ENCODE results near the gene CALML3. TPM values are rescaled to one million over a fixed set of nuclear protein-coding genes. Genes with fewer than 3 reads are reported as not detected.

CALML3 gene
- total and polyA plus RNA-seq, 10 of the 15 experiments (the other 5 are each of a cell fraction or from before 2014, with no cell fraction given) = not detected

GRCh38 chr10:5531558-5532306 lies 7.0 kb downstream of the CALML3 start:
- WGBS (ENCODE audit: insufficient coverage, insufficient replicate concordance, low lambda C conversion rate, missing lambda C conversion rate) = 30% methylated on average over 10 of the region's 10 CpGs

More at GRCh38 chr10:5531558-5532306, 7.0 kb downstream of the CALML3 start:
- POLR2A ChIA-PET = no interaction called here
- Histone ChIP-seq H2AFZ (ENCODE audit: control insufficient read depth, low read depth, low read length) (no peak overlapping the region), H3K9me3 (replicated peaks; ENCODE audit: control insufficient read depth, insufficient read depth, low read length) (no peaks in the 10 kb centered on the region), H3K36me3 (ENCODE audit: control insufficient read depth in 2 of 2, insufficient read depth in 2 of 2, low read length in 1 of 2) (no peaks in the 10 kb centered on the region), H3K4me2 (ENCODE audit: control insufficient read depth, insufficient read depth) (no peak overlapping the region), H3K79me2 (ENCODE audit: control insufficient read depth, insufficient read depth, low read length) (no peaks in the 10 kb centered on the region), H3K27me3 (replicated peaks in 1 of 2; ENCODE audit: control insufficient read depth in 2 of 2, insufficient read depth in 2 of 2, low read length in 1 of 2) (peaks cover 2 to 5% of the 10 kb centered on the region in 2 experiments; a peak in 2 of 4 replicates), H3K27ac (ENCODE audit: control insufficient read depth, insufficient read depth) (no peak overlapping the region), H3K9ac (ENCODE audit: control insufficient read depth, insufficient read depth, low read length) (no peak overlapping the region), H3K4me1 (ENCODE audit: control insufficient read depth, insufficient read depth, low read length) (no peaks in the 10 kb centered on the region), H3K4me3 (no peak overlapping the region), H4K20me1 (ENCODE audit: control insufficient read depth, insufficient read depth) (no peaks in the 10 kb centered on the region)
- intact Hi-C loops (cut with micrococcal nuclease; ENCODE audit: unreplicated experiment) (no loop called here), in situ Hi-C loops (cut with MboI) (no loop called here)
- ATAC-seq (no peak), FAIRE-seq (no peak), DNase-seq (ENCODE audit: low read depth, low spot score) (no peak)
- CTCF ChIA-PET = interaction anchor here (1.2 kb wide), 1 partner anchor 91 kb away, joined by 3 read pairs; no protein-coding TSS in a partner anchor
- SMC1A ChIA-PET (ENCODE audit: uncharacterized antibody, unreplicated experiment) = no interaction called here
- no TSS peak for BruUV-seq (replicated peaks)
- RAD21 ChIA-PET (ENCODE audit: unreplicated experiment) = interaction anchor here (1.2 kb wide), 1 partner anchor 92 kb away, joined by 3 read pairs; no protein-coding TSS in a partner anchor
- no peak for TF ChIP-seq CBFB (IDR thresholded peaks at IDR 0.05; ENCODE audit: low read depth)
- TF ChIP-seq TARDBP (IDR thresholded peaks at IDR 0.05; ENCODE audit: borderline replicate concordance) = no peak
- no peak for TF ChIP-seq DPF2 (IDR thresholded peaks at IDR 0.05)
- TF ChIP-seq RFX5 (IDR thresholded peaks at IDR 0.05; ENCODE audit: low read depth, low read length) = no peak
- TF ChIP-seq IRF4 (IDR thresholded peaks at IDR 0.05; ENCODE audit: low read depth, low read length) = no peak
- no peak for TF ChIP-seq CHD4 (IDR thresholded peaks at IDR 0.05)
- TF ChIP-seq, protein P1, sequence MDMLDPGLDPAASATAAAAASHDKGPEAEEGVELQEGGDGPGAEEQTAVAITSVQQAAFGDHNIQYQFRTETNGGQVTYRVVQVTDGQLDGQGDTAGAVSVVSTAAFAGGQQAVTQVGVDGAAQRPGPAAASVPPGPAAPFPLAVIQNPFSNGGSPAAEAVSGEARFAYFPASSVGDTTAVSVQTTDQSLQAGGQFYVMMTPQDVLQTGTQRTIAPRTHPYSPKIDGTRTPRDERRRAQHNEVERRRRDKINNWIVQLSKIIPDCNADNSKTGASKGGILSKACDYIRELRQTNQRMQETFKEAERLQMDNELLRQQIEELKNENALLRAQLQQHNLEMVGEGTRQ (IDR thresholded peaks at IDR 0.05; ENCODE audit: borderline replicate concordance, low read depth, low read length) = no peak
- TF ChIP-seq NFXL1 (IDR thresholded peaks at IDR 0.05; ENCODE audit: borderline replicate concordance) = no peak
- no peak for TF ChIP-seq KLF5 (IDR thresholded peaks at IDR 0.05; ENCODE audit: partially characterized antibody)
- no peak for TF ChIP-seq NBN (IDR thresholded peaks at IDR 0.05)
- TF ChIP-seq MTA2 (IDR thresholded peaks at IDR 0.05; ENCODE audit: low read depth) = no peak
- TF ChIP-seq PAX5 (IDR thresholded peaks at IDR 0.05; ENCODE audit: borderline replicate concordance, low read depth, low read length) = no peak
- TF ChIP-seq SREBF2 (IDR thresholded peaks at IDR 0.05; ENCODE audit: low read length) = no peak
- no peak for TF ChIP-seq RCOR1 (conservative IDR thresholded peaks at IDR 0.05; ENCODE audit: low read depth, low read length)

Data from GM12878 (cell line).